ENCODE results near the gene RAP2B.

DNA sequence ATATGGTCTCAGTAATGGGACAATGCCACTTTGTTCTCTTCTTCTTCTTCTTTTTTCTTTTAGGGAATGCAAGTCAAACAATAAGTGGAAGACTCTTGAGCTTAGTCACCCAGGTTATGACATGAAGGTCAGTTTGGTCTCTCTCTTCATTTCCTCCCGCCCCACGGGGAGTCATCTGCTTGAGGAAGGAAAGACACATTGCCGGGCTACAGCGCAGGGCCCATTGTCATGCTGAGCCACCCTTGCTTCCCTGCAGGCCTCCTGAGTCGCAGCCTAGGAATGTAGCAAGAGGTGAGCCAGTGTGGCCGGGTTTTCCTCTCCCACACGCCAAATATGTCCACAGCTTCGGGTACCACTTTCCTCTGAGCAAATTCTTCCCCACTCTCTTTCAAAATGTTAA lies 47.6 kb downstream of the RAP2B start:
- no peak for TF ChIP-seq EZH2phosphoT487 (IDR thresholded peaks at IDR 0.05; ENCODE audit: borderline replicate concordance)
- TF ChIP-seq, protein P1, sequence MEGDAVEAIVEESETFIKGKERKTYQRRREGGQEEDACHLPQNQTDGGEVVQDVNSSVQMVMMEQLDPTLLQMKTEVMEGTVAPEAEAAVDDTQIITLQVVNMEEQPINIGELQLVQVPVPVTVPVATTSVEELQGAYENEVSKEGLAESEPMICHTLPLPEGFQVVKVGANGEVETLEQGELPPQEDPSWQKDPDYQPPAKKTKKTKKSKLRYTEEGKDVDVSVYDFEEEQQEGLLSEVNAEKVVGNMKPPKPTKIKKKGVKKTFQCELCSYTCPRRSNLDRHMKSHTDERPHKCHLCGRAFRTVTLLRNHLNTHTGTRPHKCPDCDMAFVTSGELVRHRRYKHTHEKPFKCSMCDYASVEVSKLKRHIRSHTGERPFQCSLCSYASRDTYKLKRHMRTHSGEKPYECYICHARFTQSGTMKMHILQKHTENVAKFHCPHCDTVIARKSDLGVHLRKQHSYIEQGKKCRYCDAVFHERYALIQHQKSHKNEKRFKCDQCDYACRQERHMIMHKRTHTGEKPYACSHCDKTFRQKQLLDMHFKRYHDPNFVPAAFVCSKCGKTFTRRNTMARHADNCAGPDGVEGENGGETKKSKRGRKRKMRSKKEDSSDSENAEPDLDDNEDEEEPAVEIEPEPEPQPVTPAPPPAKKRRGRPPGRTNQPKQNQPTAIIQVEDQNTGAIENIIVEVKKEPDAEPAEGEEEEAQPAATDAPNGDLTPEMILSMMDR (conservative IDR thresholded peaks at IDR 0.05; ENCODE audit: low read length): no peak

All from Loucy (cell line).